HEK293T (cell line): ENCODE data around the gene SEL1L.

ENCODE experiments used
- ARNT ChIP-seq: fragments of 450-650 bp; IDR thresholded peaks from 2 replicates; pipeline ENCODE4 v1.6.1; 2017; ENCODE audit warnings: mild to moderate bottlenecking
- BHLHE40 ChIP-seq: fragments of 450-650 bp; IDR thresholded peaks from 2 replicates; pipeline ENCODE4 v1.6.1; 2016; ENCODE audit warnings: mild to moderate bottlenecking, moderate library complexity, borderline replicate concordance
- NFRKB ChIP-seq: fragments of 450-650 bp; IDR thresholded peaks from 2 replicates; pipeline ENCODE4 v1.6.1; 2016; ENCODE audit warnings: mild to moderate bottlenecking, moderate library complexity
- SP1 ChIP-seq: fragments of 450-650 bp; IDR thresholded peaks from 2 replicates; pipeline ENCODE4 v1.6.1; 2017
- ZNF384 ChIP-seq: fragments of 450-650 bp; IDR thresholded peaks from 2 replicates; pipeline ENCODE4 v1.6.1; 2016

- no peak for TF ChIP-seq NFRKB
- TF ChIP-seq BHLHE40, result no peak
- TF ChIP-seq SP1, result no peak
- no peak for TF ChIP-seq ZNF384
- no peak for TF ChIP-seq ARNT
Observed at GRCh38 chr14:81434230-81434629, 99.4 kb downstream of the SEL1L start.
